Measurements from ENCODE around the gene KCNS1.

Gene KCNS1

DNA sequence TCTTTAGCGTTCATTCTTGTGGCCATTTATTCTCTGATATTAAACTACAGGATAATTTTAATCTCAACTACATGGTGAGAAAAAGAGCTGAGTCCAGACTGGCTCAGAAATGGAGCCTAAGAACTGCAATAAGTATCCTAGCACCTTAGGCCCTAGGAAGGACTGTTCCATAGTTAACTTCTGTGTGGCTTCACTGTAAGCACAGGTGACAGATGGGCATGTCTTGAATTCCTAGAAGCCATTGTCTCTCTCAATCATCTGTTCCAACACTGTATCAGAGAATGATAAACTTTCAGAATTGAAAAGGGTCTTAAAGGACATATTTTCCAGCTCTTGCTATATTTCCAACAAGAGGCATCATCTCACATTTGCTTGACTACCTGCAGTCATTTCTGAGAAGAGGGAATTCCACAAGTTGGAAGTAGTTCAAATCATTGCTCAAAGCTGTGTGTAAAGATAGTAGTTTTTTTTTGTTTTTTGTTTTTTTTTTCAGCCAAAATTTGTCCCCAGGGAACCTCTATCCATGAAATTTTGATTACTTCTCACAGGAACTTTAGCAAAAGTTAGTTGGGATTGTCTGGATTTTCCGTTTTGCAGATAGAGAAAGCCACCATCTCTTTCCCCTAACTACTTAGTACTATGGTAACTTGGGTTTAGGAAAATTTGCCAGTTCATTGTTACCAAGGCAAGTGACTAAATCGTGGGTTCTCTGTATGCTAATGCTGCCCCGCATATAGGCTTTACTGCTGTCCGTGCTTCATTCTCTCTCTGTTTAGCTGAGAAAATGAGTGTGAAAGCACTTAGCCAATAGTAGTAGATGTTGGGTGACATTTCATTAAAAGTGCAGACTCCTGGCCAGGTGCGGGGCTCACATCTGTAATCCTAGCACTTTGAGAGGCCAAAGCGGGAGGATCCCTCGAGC is 47.2 kb downstream of the KCNS1 start:
- TF ChIP-seq, protein P1, sequence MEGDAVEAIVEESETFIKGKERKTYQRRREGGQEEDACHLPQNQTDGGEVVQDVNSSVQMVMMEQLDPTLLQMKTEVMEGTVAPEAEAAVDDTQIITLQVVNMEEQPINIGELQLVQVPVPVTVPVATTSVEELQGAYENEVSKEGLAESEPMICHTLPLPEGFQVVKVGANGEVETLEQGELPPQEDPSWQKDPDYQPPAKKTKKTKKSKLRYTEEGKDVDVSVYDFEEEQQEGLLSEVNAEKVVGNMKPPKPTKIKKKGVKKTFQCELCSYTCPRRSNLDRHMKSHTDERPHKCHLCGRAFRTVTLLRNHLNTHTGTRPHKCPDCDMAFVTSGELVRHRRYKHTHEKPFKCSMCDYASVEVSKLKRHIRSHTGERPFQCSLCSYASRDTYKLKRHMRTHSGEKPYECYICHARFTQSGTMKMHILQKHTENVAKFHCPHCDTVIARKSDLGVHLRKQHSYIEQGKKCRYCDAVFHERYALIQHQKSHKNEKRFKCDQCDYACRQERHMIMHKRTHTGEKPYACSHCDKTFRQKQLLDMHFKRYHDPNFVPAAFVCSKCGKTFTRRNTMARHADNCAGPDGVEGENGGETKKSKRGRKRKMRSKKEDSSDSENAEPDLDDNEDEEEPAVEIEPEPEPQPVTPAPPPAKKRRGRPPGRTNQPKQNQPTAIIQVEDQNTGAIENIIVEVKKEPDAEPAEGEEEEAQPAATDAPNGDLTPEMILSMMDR (IDR thresholded peaks at IDR 0.05; ENCODE audit: low read depth, low read length, missing control alignments): no peak
- H3K4me3 ChIP-seq (ENCODE audit: low read depth, low read length): no peak overlapping the region
- no peak for DNase-seq (ENCODE audit: low read depth)

DNA sequence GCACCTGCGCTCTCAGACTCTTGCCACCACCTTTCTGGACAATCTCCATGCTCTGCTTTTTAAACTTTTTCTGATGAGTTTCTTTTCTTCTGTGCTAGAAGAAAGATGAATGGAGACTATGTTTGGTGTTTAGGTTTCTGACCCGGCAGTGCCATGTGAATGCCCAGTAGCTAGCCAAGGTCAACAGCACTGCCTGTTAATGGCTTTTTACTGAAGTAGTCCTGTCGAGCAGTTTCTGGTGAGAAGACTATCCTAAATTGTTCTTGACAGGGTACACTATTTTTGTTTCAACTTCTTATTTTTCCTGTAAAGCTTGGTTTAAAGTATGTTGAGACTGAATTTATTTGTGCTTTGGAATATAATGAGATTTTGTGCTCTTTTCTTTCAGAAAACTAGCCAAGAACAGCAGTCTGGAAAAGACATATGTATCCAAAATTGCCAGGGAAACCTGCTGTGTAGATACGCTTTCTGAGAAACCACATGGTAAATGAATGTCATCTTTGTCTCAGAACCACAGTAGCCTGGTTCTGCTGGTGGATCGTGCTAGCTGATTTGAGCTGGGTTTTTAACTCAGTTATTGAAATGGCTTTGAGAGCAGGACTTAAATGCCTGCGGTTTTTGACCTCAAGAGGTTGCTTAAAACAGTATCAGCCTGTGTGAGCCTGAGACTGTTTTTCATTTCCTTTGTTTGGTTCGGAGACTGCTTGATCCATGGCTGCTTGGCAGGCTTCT is 48.1 kb downstream of the KCNS1 start:
- no peak overlapping the region for H3K4me3 ChIP-seq (ENCODE audit: low read depth, low read length)

DNA sequence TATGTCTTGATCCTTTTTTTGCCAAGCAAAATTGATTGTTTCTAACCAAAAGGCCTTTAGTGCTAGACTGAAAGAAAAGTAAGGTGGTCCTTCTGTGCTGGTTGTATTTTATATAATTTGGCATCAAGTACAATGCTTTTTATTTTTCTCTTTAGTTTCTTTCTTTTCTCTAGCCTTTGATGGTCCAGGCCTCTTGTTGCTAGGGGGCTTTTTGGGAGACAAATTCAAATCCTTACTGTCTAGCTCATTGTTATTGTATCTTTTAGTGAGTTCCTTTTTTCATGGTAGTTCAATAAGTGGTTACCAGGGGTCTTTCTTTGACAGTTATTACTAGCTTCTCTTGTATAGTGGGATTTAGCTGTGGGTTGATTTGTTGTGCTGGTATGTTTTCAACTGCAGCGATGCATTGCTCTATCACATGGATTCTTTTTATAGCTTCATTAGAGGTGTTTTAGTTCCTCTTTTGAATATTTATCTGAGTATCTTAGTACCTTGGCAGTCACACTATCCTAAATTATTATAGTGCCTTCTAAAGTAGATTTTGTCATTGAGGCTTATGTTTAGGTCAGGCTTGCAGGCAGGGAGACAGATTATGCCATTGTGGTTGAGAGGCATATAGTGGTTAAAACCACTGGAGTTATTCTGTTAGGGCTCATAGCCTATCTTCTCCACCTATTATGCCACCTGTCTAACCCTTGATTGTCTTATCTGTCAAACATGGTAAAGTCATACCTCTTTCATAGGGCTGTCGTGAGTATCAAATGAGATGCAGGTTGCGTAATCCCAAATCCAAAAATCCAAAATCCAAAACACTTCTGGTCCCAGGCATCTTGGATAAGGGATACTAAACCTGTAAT is 49.5 kb downstream of the KCNS1 start:
- no peak overlapping the region for H3K4me3 ChIP-seq (ENCODE audit: low read depth, low read length)
- DNase-seq (ENCODE audit: low read depth): no peak

More for the DNA sequence above, 48.1 kb downstream of the KCNS1 start:
- TF ChIP-seq, protein P1 (IDR thresholded peaks at IDR 0.05; ENCODE audit: low read depth, low read length, missing control alignments): no peak
- peak; percentile 62 for DNase-seq (ENCODE audit: low read depth)

DNA sequence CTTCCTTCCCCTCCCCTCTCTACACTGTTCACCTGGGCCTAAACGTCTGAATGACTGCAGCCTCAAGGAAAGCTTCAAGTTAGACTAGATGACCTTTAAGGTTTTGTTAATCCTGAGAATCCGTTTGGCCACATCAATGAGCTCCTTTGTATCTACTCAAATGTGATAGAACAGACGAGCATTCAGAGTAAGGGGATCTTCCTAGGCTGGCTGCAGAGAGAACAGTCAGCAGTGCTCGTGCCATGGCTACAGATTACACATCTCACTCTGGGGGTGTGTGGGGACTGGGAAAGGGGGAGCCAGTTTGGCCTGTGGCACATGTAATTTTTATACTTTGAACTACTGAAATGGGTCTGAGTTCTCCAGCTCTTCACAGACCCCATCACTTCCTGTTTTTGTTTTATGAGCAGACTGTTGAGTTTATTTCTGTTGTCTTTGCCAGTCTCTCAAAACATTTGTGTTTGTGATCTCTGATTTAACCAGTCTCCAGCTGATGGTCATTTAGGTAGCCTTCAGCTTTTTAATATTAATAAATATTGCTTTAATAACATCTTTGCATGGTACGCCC is 50.9 kb downstream of the KCNS1 start:
- no peak overlapping the region for H3K4me3 ChIP-seq (ENCODE audit: low read depth, low read length)
- TF ChIP-seq, protein P1 (IDR thresholded peaks at IDR 0.05; ENCODE audit: low read depth, low read length, missing control alignments): no peak
- DNase-seq (ENCODE audit: low read depth): no peak

More for the DNA sequence above, 49.5 kb downstream of the KCNS1 start:
- TF ChIP-seq, protein P1 (IDR thresholded peaks at IDR 0.05; ENCODE audit: low read depth, low read length, missing control alignments): no peak

DNA sequence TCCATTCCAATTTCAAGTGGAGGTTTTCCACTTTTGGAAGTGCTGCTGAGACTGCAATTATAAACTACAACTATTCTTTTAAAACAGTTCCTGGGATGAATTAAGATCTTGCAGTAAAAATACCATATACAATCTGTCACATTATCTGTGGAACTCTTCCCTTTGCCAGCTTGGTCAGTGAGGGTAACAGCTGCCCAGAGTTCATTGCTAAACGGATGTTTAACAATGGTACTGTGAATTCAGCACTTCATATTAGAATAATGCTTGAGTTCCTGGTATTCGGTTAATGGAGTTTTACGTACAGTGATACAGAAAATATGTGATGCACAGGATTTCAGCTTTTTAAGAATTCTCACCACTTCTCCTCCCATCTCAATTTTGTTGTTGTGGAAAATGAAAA is 51.5 kb downstream of the KCNS1 start:
- H3K4me3 ChIP-seq (ENCODE audit: low read depth, low read length): no peak overlapping the region
- DNase-seq (ENCODE audit: low read depth): no peak
- TF ChIP-seq, protein P1 (IDR thresholded peaks at IDR 0.05; ENCODE audit: low read depth, low read length, missing control alignments): no peak

DNA sequence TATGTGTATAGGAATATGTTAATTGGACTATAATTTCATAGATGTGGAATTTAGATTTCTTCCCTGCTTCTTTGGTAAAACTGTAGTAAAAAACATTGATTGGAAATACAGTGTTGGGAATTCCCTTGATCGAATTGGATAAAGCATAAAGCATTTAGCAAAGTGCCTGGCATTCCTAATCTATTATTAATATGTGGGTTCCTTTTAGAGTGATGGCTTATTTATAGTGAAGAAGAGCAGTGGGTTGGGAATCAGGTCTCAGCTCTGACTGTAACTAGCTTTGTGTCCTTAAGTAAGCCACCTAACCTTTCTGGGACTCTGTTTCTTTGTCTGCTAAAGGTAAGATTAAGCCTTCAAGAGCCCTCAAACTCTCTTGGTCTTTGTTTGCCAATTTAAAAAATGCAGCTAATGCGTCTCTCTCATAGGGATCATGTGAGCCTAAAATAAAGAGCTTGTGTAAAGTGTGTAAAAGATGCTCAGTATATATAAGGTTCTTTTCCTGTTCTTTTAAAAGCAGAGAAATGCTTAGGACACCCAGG is 53.3 kb downstream of the KCNS1 start:
- TF ChIP-seq, protein P1 (IDR thresholded peaks at IDR 0.05; ENCODE audit: low read depth, low read length, missing control alignments): no peak
- no peak for DNase-seq (ENCODE audit: low read depth)

More for the DNA sequence above, 53.3 kb downstream of the KCNS1 start:
- no peak overlapping the region for H3K4me3 ChIP-seq (ENCODE audit: low read depth, low read length)

Measured in GM12864 (cell line).